Stimulated activated naive B cell treated with anti-CD40 and anti-IgM and Interleukin-4, amounts not matched to agents 10 μg/mL and 1 μg/mL and 100 μg/mL, for 72 hours (primary cell): ENCODE results near the gene PPP1R2.

Experiments used
- ATAC-seq, 2 donors: fragments of 150-1000 bp; cut with Tn5 transposase; replicated peaks; 2 replicates each; pipeline ENCODE4 v1.10.0; 2021; ENCODE audit warnings: moderate library complexity in 1 of 2
- DNase-seq: peaks from one replicate; pipeline ENCODE4 v3.0.0; 2021
- H3K27ac Mint-ChIP-seq: one replicate; pipeline ENCODE4 v1.8.0; 2022; ENCODE audit warnings: mild to moderate bottlenecking, mixed read lengths
- H3K27me3 Mint-ChIP-seq, 2 donors: one replicate each; pipeline ENCODE4 v1.8.0; 2022; ENCODE audit warnings: mixed read lengths in 2 of 2
- H3K36me3 Mint-ChIP-seq, 2 donors: one replicate each; pipeline ENCODE4 v1.8.0; 2022; ENCODE audit warnings: mixed read lengths in 2 of 2, mild to moderate bottlenecking in 1 of 2
- H3K4me1 Mint-ChIP-seq, 2 donors: one replicate each; pipeline ENCODE4 v1.8.0; 2022; ENCODE audit warnings: mixed read lengths in 2 of 2, mild to moderate bottlenecking in 1 of 2
- H3K4me3 Mint-ChIP-seq, 2 donors: one replicate each; pipeline ENCODE4 v1.8.0; 2022; ENCODE audit warnings: mild to moderate bottlenecking in 2 of 2, mixed read lengths in 2 of 2, moderate library complexity in 1 of 2
- H3K9me3 Mint-ChIP-seq, 2 donors: one replicate each; pipeline ENCODE4 v1.8.0; 2022; ENCODE audit warnings: mixed read lengths in 2 of 2, mild to moderate bottlenecking in 1 of 2

PPP1R2 gene

GRCh38 chr3:195554458-195554857 lies 11.3 kb upstream of the PPP1R2 start:
- no peaks in the 10 kb centered on the region for H3K27me3 Mint-ChIP-seq
- H3K27ac Mint-ChIP-seq: no peak overlapping the region
- H3K4me3 Mint-ChIP-seq: no peak overlapping the region
- no peak for ATAC-seq
- DNase-seq: no peak
- H3K36me3 Mint-ChIP-seq: no peaks in the 10 kb centered on the region
- peaks cover 11 to 30% of the 10 kb centered on the region in 2 donors for H3K4me1 Mint-ChIP-seq
- no peaks in the 10 kb centered on the region for H3K9me3 Mint-ChIP-seq

DNA sequence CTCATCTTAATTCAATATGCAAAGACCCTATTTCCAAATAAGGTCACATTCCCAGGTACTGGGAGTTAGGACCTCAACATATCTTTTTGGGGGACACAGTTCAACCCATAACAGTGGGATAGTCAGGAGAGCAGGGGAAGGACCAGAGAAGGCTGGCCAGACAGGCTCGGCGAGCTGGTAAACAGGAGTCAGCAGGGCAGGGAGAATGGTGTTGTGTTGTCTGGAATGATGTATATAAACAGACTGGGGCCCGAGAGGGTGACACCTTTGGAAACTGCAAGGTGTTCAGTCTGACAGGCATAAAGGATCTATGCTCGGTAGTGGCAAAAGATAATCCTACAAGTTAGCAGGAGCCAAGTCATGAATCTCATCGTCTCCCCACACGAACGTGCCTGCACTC lies 10.1 kb upstream of the PPP1R2 start:
- DNase-seq: no peak
- Mint-ChIP-seq H3K4me3 (no peak overlapping the region), H3K4me1 (peaks cover 15 to 30% of the 10 kb centered on the region in 2 donors), H3K27me3 (no peaks in the 10 kb centered on the region), H3K27ac (no peak overlapping the region), H3K9me3 (no peaks in the 10 kb centered on the region), H3K36me3 (no peaks in the 10 kb centered on the region)
- no peak for ATAC-seq

GRCh38 chr3:195551381-195551978 lies 8.4 kb upstream of the PPP1R2 start:
- H3K9me3 Mint-ChIP-seq: no peaks in the 10 kb centered on the region
- H3K4me1 Mint-ChIP-seq: peaks cover 19 to 39% of the 10 kb centered on the region in 2 donors
- no peaks in the 10 kb centered on the region for H3K27me3 Mint-ChIP-seq
- H3K4me3 Mint-ChIP-seq: no peak overlapping the region
- no peak for ATAC-seq
- DNase-seq: no peak
- no peaks in the 10 kb centered on the region for H3K36me3 Mint-ChIP-seq
- peak overlapping the region; percentile 17 for H3K27ac Mint-ChIP-seq

DNA sequence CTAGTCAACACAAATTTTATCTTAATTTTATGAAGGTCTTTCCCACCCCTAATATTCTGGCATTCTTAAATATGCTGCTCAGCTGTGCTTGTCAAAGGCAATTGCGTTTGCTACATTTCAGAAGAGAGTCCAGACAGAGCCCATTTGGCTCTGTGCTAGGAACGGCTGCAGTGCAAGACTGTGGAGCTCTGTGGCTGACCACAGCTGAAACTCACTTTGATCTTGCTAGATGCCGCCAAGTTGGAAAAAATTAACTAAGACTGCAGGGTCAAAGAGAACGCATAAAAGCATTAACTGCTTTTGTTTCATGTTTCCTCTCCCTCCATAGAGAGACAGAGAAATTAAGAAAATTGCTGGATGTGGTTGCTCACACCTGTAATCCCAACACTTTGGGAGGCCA lies 7.6 kb upstream of the PPP1R2 start:
- no peaks in the 10 kb centered on the region for H3K27me3 Mint-ChIP-seq
- peak; percentile 38 to 42 for ATAC-seq
- no peak for DNase-seq

GRCh38 chr3:195549931-195550519 lies 6.9 kb upstream of the PPP1R2 start:
- Mint-ChIP-seq H3K36me3 (no peaks in the 10 kb centered on the region), H3K4me1 (peaks cover 29 to 53% of the 10 kb centered on the region in 2 donors), H3K4me3 (peak overlapping the region; percentile 40 to 65), H3K27ac (peak overlapping the region; percentile 81), H3K27me3 (no peaks in the 10 kb centered on the region), H3K9me3 (no peaks in the 10 kb centered on the region)
- DNase-seq (peak; percentile 38), ATAC-seq (peak; percentile 81 to 87)

More for the DNA sequence above, 7.6 kb upstream of the PPP1R2 start:
- Mint-ChIP-seq H3K4me1 (peaks cover 26 to 46% of the 10 kb centered on the region in 2 donors), H3K36me3 (no peaks in the 10 kb centered on the region), H3K4me3 (peak overlapping the region; percentile 41 to 48), H3K27ac (no peak overlapping the region), H3K9me3 (no peaks in the 10 kb centered on the region)

GRCh38 chr3:195548987-195549386 lies 5.9 kb upstream of the PPP1R2 start:
- H3K27me3 Mint-ChIP-seq: no peaks in the 10 kb centered on the region
- ATAC-seq: no peak
- peaks cover 35 to 62% of the 10 kb centered on the region in 2 donors for H3K4me1 Mint-ChIP-seq
- H3K27ac Mint-ChIP-seq: no peak overlapping the region
- H3K4me3 Mint-ChIP-seq: no peak overlapping the region
- no peaks in the 10 kb centered on the region for H3K36me3 Mint-ChIP-seq
- no peaks in the 10 kb centered on the region for H3K9me3 Mint-ChIP-seq
- DNase-seq: no peak

DNA sequence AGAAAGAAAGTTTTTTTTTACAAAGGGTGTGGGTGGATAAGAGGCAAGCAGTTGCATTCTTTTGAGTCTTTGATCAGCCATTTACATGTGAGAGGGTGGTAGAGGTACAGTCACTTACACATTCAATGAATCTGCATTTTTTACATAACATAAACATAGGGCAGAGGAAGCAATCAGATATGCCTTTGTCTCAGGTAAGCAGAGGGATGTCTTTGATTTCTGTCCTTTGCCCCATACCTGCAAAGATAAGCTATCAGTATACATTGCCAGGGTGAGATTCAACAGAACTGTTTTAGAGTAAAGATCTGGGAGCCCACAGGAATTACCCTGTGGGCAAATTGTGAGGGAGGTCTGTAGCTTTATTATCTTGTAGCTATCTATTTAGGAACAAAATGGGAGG lies 5.4 kb upstream of the PPP1R2 start:
- Mint-ChIP-seq H3K36me3 (no peaks in the 10 kb centered on the region), H3K4me3 (no peak overlapping the region), H3K27ac (no peak overlapping the region), H3K4me1 (peaks cover 37 to 67% of the 10 kb centered on the region in 2 donors), H3K27me3 (no peaks in the 10 kb centered on the region), H3K9me3 (no peaks in the 10 kb centered on the region)
- DNase-seq (no peak), ATAC-seq (no peak)

DNA sequence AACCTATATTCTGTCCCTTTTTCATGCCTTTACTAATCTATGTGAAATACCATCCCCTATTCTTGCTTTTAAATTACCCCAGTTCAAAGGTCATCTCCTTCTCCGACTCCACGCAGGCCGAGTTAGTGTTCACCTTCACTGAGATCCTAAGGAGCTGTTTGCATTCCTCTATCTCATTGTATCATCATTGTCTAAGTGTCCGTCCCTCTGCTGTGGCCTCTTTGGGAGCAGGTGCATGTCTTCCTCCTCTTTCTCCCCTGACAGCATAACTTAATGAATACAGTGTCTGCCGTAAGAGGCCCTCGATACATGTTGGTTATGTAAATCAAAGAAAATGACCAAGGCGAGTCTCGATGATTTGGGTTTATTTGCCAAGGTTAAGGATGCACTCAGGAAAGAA lies 4.9 kb upstream of the PPP1R2 start:
- peaks cover 37 to 67% of the 10 kb centered on the region in 2 donors for H3K4me1 Mint-ChIP-seq
- no peaks in the 10 kb centered on the region for H3K27me3 Mint-ChIP-seq
- H3K9me3 Mint-ChIP-seq: no peaks in the 10 kb centered on the region
- ATAC-seq (no peak), DNase-seq (no peak)
- no peaks in the 10 kb centered on the region for H3K36me3 Mint-ChIP-seq
- no peak overlapping the region for H3K4me3 Mint-ChIP-seq
- H3K27ac Mint-ChIP-seq: no peak overlapping the region

DNA sequence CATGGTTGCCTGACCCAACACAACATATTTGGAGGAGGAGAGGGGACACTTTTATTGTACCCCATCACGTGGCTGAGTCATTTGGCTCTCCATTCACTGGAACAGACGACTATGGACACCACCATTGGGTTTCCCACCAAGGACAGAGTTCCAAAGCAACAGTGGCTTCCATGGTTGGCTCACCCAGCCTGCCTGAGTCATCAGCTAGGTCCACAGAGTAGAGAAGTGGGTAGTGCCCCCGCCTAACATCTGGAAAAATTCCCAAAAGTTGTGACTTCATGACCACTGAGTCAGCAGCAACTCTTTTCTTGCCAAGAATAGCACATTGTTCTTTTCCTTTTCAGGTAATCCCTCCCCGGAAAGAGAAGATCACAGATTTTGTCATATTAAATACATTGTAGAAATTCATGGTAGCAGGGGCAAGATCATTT lies 3.0 kb upstream of the PPP1R2 start:
- Mint-ChIP-seq H3K4me3 (no peak overlapping the region), H3K9me3 (no peaks in the 10 kb centered on the region), H3K27me3 (no peaks in the 10 kb centered on the region), H3K27ac (no peak overlapping the region), H3K4me1 (peaks cover 35 to 69% of the 10 kb centered on the region in 2 donors), H3K36me3 (peaks cover 3 to 9% of the 10 kb centered on the region in 2 donors)
- ATAC-seq (no peak), DNase-seq (no peak)

DNA sequence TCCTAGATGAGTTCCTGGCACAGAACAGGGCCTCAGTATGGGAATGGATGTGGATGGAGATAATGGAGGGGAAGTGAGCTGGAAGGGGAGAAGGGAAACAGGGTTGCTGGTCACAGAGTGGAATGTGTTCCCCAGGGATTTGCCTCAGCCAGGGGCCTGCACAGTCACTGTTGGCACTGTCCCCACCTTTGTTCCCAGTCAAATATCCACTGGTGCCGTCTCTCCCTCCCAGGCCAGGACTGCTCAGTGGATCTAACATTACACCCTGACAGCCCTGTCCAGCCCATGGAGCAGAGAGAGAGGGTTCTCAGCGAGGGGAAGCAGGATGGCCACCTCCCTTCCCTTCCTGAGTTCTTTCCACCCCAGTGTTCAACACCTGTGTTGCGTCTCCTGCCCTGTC lies 1.5 kb upstream of the PPP1R2 start:
- no peaks in the 10 kb centered on the region for H3K27me3 Mint-ChIP-seq
- H3K36me3 Mint-ChIP-seq: peaks cover 12 to 24% of the 10 kb centered on the region in 2 donors
- peak overlapping the region in 1 of 2 donors; percentile 80 for H3K4me3 Mint-ChIP-seq
- H3K9me3 Mint-ChIP-seq: no peaks in the 10 kb centered on the region
- no peak overlapping the region for H3K27ac Mint-ChIP-seq
- ATAC-seq (no peak), DNase-seq (no peak)
- H3K4me1 Mint-ChIP-seq: peaks cover 40 to 69% of the 10 kb centered on the region in 2 donors

DNA sequence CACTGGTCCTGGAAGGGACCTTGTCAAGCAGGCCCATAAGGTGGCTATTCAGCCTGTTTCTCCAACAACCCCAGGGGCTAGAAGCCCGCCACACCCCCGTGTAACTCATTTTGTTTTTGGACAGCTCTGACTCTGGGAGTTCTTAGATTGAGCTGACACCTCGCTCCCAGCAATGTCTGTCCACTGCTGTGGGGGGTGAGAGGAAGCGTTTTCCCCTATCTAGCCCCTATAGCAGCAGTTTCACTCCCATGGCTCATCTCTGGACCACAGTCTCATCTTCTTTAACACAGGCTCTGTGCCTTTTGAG lies 1.1 kb upstream of the PPP1R2 start:
- Mint-ChIP-seq H3K27ac (peak overlapping the region; percentile 99), H3K36me3 (peaks cover 17 to 29% of the 10 kb centered on the region in 2 donors)
- no peak for DNase-seq

DNA sequence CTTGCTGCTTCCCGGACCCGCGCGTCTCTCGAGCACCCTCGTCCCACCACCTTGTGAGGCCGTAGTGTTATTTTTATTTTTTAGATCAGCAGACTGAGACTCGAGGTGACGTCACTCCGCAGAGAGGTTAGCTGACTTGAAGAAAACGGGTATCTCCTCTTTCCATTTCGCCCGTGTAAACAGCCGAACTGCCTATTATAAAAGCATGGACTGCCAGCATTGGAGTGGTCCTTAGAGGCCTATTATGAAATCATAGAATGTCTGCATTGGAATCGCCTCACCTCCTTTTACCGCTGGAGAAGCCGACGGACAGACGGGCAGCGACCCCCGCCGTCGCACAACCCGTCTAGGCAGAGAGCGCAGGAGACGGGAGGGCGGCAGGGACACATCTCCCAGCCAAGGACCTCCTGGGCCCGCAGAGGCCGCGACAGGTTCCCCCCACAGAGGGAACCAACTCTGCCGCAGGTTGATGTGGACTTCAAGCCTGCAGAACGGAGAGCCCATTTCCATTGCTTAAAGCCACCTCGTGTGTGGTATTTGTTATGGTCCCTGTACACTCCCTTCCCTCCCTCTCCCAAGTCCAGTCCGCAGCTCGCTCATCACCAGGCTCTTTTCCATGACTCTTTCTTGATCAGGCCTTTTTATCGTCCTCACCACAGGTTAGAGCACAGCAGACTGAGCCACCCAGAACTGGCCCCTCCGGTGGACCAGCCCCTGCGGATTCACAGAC lies 540 bp upstream of the PPP1R2 start:
- peaks cover 18 to 31% of the 10 kb centered on the region in 2 donors for H3K36me3 Mint-ChIP-seq
- peak overlapping the region; percentile 99 for H3K27ac Mint-ChIP-seq
- no peaks in the 10 kb centered on the region for H3K27me3 Mint-ChIP-seq
- peaks cover 45 to 75% of the 10 kb centered on the region in 2 donors for H3K4me1 Mint-ChIP-seq
- DNase-seq (no peak), ATAC-seq (no peak)
- no peaks in the 10 kb centered on the region for H3K9me3 Mint-ChIP-seq
- peak overlapping the region; percentile 80 to 90 for H3K4me3 Mint-ChIP-seq

More for the DNA sequence above, 1.1 kb upstream of the PPP1R2 start:
- Mint-ChIP-seq H3K4me1 (peaks cover 44 to 73% of the 10 kb centered on the region in 2 donors), H3K4me3 (peak overlapping the region; percentile 80 to 90), H3K27me3 (no peaks in the 10 kb centered on the region), H3K9me3 (no peaks in the 10 kb centered on the region)
- no peak for ATAC-seq

DNA sequence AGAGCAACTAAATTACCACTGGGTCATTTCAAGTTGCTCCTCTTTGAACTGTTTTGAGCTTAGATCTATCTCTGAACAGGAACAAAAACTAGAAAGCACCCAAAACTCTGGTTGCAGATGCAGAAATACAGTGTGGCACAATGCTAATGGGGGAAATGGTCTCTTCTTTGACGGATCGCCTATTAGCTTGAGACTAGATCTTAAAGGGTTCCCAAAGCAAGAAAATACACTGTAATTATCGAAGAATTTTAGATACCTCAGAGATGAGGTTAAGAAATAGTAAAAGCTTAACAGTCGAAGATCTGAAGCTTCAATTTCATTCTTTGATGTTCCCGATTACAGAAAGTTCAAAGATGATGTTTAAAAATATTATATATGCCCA lies 818 bp downstream of the PPP1R2 start:
- Mint-ChIP-seq H3K27ac (peak overlapping the region; percentile 99), H3K4me3 (peak overlapping the region; percentile 80 to 90), H3K27me3 (no peaks in the 10 kb centered on the region), H3K4me1 (peaks cover 47 to 76% of the 10 kb centered on the region in 2 donors), H3K9me3 (no peaks in the 10 kb centered on the region), H3K36me3 (peaks cover 18 to 31% of the 10 kb centered on the region in 2 donors)
- ATAC-seq (peak; percentile 42 to 46), DNase-seq (no peak)

DNA sequence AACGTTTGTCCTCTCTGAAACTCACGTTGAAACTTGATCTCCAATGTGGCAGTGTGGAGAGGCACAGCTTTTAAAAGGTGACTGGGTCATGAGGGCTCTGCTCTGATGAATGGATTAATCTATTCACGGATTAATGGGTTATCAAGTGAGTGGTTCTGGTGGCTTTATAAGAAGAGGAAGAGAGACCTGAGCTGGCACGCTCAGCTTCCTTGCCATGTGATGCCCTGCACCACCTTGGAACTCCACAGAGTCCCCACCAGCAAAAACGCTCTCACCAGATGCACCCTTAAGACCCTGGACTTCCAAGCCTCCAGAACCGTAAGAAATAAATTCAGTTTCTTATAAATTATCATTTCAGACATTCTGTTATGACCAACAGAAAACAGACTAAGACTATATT lies 2.6 kb downstream of the PPP1R2 start:
- H3K4me1 Mint-ChIP-seq: peaks cover 38 to 67% of the 10 kb centered on the region in 2 donors
- DNase-seq (peak; percentile 28), ATAC-seq (peak; percentile 32 to 35)
- H3K27me3 Mint-ChIP-seq: no peaks in the 10 kb centered on the region
- peak overlapping the region; percentile 92 for H3K27ac Mint-ChIP-seq
- H3K36me3 Mint-ChIP-seq: peaks cover 21 to 36% of the 10 kb centered on the region in 2 donors
- H3K9me3 Mint-ChIP-seq: no peaks in the 10 kb centered on the region
- peak overlapping the region; percentile 80 to 90 for H3K4me3 Mint-ChIP-seq

DNA sequence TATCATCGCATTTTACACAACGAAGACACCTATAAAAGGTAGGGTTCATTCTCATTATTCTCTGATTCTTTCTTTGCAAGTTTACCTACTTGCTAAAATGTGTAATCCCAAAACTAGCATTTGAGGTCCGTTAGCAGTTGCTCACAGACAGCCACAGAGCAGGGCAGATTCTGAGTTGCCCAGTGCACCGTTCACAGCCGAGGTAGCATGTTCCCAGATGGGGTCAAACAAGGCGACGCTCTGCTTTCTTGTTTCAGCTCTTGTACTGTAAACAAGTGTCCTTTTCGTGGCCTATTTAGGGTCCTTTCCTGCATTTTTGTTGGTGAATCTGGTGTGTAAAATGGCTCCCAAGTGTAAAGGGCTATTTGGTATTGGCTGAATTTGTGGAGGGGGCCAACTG lies 3.1 kb downstream of the PPP1R2 start:
- Mint-ChIP-seq H3K36me3 (peaks cover 26 to 41% of the 10 kb centered on the region in 2 donors), H3K4me3 (peak overlapping the region; percentile 80 to 90), H3K27ac (peak overlapping the region; percentile 92), H3K27me3 (no peaks in the 10 kb centered on the region), H3K4me1 (peaks cover 41 to 67% of the 10 kb centered on the region in 2 donors), H3K9me3 (no peaks in the 10 kb centered on the region)
- ATAC-seq: no peak
- no peak for DNase-seq
